ENCODE results near the gene LRWD1.

The LRWD1 gene

GRCh38 chr7:102447311-102447710 is 17.5 kb upstream of the LRWD1 start:
- Histone ChIP-seq H3K9ac (ENCODE audit: low read depth, low read length) (no peak overlapping the region), H3K36me3 (ENCODE audit: insufficient read depth, low read length) (peaks cover 16% of the 10 kb centered on the region; the same call in 1 of the 2 replicates), H3K27me3 (ENCODE audit: insufficient read depth, low read length, poor library complexity) (no peaks in the 10 kb centered on the region), H2AFZ (ENCODE audit: low read depth, low read length) (no peak overlapping the region), H3K27ac (ENCODE audit: low read length) (no peak overlapping the region), H3K4me1 (ENCODE audit: insufficient read depth, low read length) (no peaks in the 10 kb centered on the region), H3K9me3 (ENCODE audit: insufficient read depth, low read length, severe bottlenecking) (no peaks in the 10 kb centered on the region), H4K20me1 (ENCODE audit: insufficient read depth, low read length) (no peaks in the 10 kb centered on the region), H3K79me2 (ENCODE audit: insufficient read depth, low read length) (no peaks in the 10 kb centered on the region), H3K4me3 (ENCODE audit: low read depth in 1 of 2, low read length in 2 of 2) (no peak overlapping the region), H3K4me2 (ENCODE audit: insufficient read depth, low read length) (no peak overlapping the region)
- ATAC-seq (ENCODE audit: insufficient read depth, low read depth) (no peak), DNase-seq (no peak)
- TF ChIP-seq CTCF (IDR thresholded peaks at IDR 0.05; ENCODE audit: borderline replicate concordance, extremely low read depth, low read length, poor library complexity, severe bottlenecking) (no peak), EZH2 (IDR thresholded peaks at IDR 0.05; ENCODE audit: borderline replicate concordance, low read depth, low read length, severe bottlenecking) (no peak)

GRCh38 chr7:102449136-102449535 is 15.6 kb upstream of the LRWD1 start:
- no peak overlapping the region for H3K9ac ChIP-seq (ENCODE audit: low read depth, low read length)
- TF ChIP-seq EZH2 (IDR thresholded peaks at IDR 0.05; ENCODE audit: borderline replicate concordance, low read depth, low read length, severe bottlenecking) (no peak), CTCF (IDR thresholded peaks at IDR 0.05; ENCODE audit: borderline replicate concordance, extremely low read depth, low read length, poor library complexity, severe bottlenecking) (no peak)
- ATAC-seq (ENCODE audit: insufficient read depth, low read depth) (no peak), DNase-seq (no peak)
- H3K79me2 ChIP-seq (ENCODE audit: insufficient read depth, low read length): no peaks in the 10 kb centered on the region
- no peak overlapping the region for H3K27ac ChIP-seq (ENCODE audit: low read length)
- H3K9me3 ChIP-seq (ENCODE audit: insufficient read depth, low read length, severe bottlenecking): no peaks in the 10 kb centered on the region
- no peaks in the 10 kb centered on the region for H3K4me1 ChIP-seq (ENCODE audit: insufficient read depth, low read length)
- no peak overlapping the region for H3K4me3 ChIP-seq (ENCODE audit: low read depth in 1 of 2, low read length in 2 of 2)
- no peaks in the 10 kb centered on the region for H3K27me3 ChIP-seq (ENCODE audit: insufficient read depth, low read length, poor library complexity)
- H3K36me3 ChIP-seq (ENCODE audit: insufficient read depth, low read length): peaks cover 16% of the 10 kb centered on the region; the same call in 1 of the 2 replicates
- no peak overlapping the region for H3K4me2 ChIP-seq (ENCODE audit: insufficient read depth, low read length)
- no peak overlapping the region for H2AFZ ChIP-seq (ENCODE audit: low read depth, low read length)
- no peaks in the 10 kb centered on the region for H4K20me1 ChIP-seq (ENCODE audit: insufficient read depth, low read length)

GRCh38 chr7:102450242-102450641 is 14.5 kb upstream of the LRWD1 start:
- Histone ChIP-seq H2AFZ (ENCODE audit: low read depth, low read length) (no peak overlapping the region), H3K27me3 (ENCODE audit: insufficient read depth, low read length, poor library complexity) (no peaks in the 10 kb centered on the region), H3K36me3 (ENCODE audit: insufficient read depth, low read length) (peaks cover 14% of the 10 kb centered on the region; the same call in 1 of the 2 replicates), H4K20me1 (ENCODE audit: insufficient read depth, low read length) (no peaks in the 10 kb centered on the region), H3K9me3 (ENCODE audit: insufficient read depth, low read length, severe bottlenecking) (no peaks in the 10 kb centered on the region), H3K27ac (ENCODE audit: low read length) (no peak overlapping the region), H3K9ac (ENCODE audit: low read depth, low read length) (no peak overlapping the region), H3K4me3 (ENCODE audit: low read depth in 1 of 2, low read length in 2 of 2) (no peak overlapping the region), H3K4me2 (ENCODE audit: insufficient read depth, low read length) (no peak overlapping the region), H3K4me1 (ENCODE audit: insufficient read depth, low read length) (no peaks in the 10 kb centered on the region), H3K79me2 (ENCODE audit: insufficient read depth, low read length) (no peaks in the 10 kb centered on the region)
- no peak for TF ChIP-seq EZH2 (IDR thresholded peaks at IDR 0.05; ENCODE audit: borderline replicate concordance, low read depth, low read length, severe bottlenecking)
- peak; percentile 36 for TF ChIP-seq CTCF (IDR thresholded peaks at IDR 0.05; ENCODE audit: borderline replicate concordance, extremely low read depth, low read length, poor library complexity, severe bottlenecking)
- ATAC-seq (ENCODE audit: insufficient read depth, low read depth) (peak; percentile 52; the same call in 2 of the 3 replicates), DNase-seq (no peak)
